Brain microvascular endothelial cell (primary cell): Measurements from ENCODE around the gene LRRC56.

Source experiments
- DNase-seq: peaks from one replicate; pipeline ENCODE4 v3.0.0-alpha.2; 2020
- H3K27ac ChIP-seq: fragments of 250-450 bp; sonication (Bioruptor Pico); 2 replicates; pipeline ENCODE4 v1.5.1; 2020; ENCODE audit warnings: mild to moderate bottlenecking, moderate library complexity
- H3K27me3 ChIP-seq: fragments of 250-450 bp; sonication (Bioruptor Pico); replicated peaks from 2 replicates; pipeline ENCODE4 v1.5.1; 2020; ENCODE audit warnings: mild to moderate bottlenecking
- H3K36me3 ChIP-seq: fragments of 250-450 bp; sonication (Bioruptor Pico); replicated peaks from 2 replicates; pipeline ENCODE4 v1.5.1; 2020; ENCODE audit warnings: mild to moderate bottlenecking
- H3K4me3 ChIP-seq: 2 replicates; pipeline ENCODE4 v1.5.1; 2011; ENCODE audit warnings: low read depth, mild to moderate bottlenecking, control low read depth, low read length, moderate library complexity
- CTCF ChIP-seq: IDR thresholded peaks from 2 replicates; pipeline ENCODE4 v1.5.1; 2011; ENCODE audit warnings: low read depth, mild to moderate bottlenecking, moderate library complexity, low read length, control low read depth, inconsistent platforms; ENCODE audit errors: missing control alignments
- in situ Hi-C: cut with HindIII; loops from 2 replicates; pipeline ENCODE4 v1.10.0; 2017; ENCODE audit warnings: low sequenced_read_pairs, low pct_ligation_motif_present

Gene LRRC56

GRCh38 chr11:578276-579035, 41.1 kb downstream of the LRRC56 start:
- TF ChIP-seq CTCF = no peak
- no peak overlapping the region for H3K27ac ChIP-seq
- peak overlapping the region; percentile 15 for H3K4me3 ChIP-seq

GRCh38 chr11:579830-580601, 42.7 kb downstream of the LRRC56 start:
- peaks cover 3% of the 10 kb centered on the region for H3K27me3 ChIP-seq
- peaks cover 21% of the 10 kb centered on the region for H3K36me3 ChIP-seq
- H3K27ac ChIP-seq = no peak overlapping the region
- in situ Hi-C loops = no loop called here
- no peak overlapping the region for H3K4me3 ChIP-seq
- peak; percentile 45 for DNase-seq
- no peak for TF ChIP-seq CTCF

More at GRCh38 chr11:578276-579035, 41.1 kb downstream of the LRRC56 start:
- Histone ChIP-seq H3K27me3 (peaks cover 8% of the 10 kb centered on the region), H3K36me3 (peaks cover 15% of the 10 kb centered on the region)
- in situ Hi-C loops = no loop called here
- DNase-seq = no peak

GRCh38 chr11:581342-581741, 44.0 kb downstream of the LRRC56 start:
- DNase-seq = no peak
- no peak for TF ChIP-seq CTCF
- in situ Hi-C loops = no loop called here
- H3K27ac ChIP-seq = no peak overlapping the region
- peaks cover 23% of the 10 kb centered on the region for H3K36me3 ChIP-seq
- H3K4me3 ChIP-seq = no peak overlapping the region
- H3K27me3 ChIP-seq = no peaks in the 10 kb centered on the region

GRCh38 chr11:581752-582151, 44.4 kb downstream of the LRRC56 start:
- Histone ChIP-seq H3K27ac (no peak overlapping the region), H3K27me3 (no peaks in the 10 kb centered on the region), H3K4me3 (no peak overlapping the region), H3K36me3 (peaks cover 27% of the 10 kb centered on the region)
- in situ Hi-C loops = no loop called here
- DNase-seq = no peak
- TF ChIP-seq CTCF = no peak

GRCh38 chr11:584287-584686, 47.0 kb downstream of the LRRC56 start:
- no peak for DNase-seq
- no peaks in the 10 kb centered on the region for H3K27me3 ChIP-seq
- in situ Hi-C loops = no loop called here
- H3K27ac ChIP-seq = no peak overlapping the region
- no peak for TF ChIP-seq CTCF
- peaks cover 41% of the 10 kb centered on the region for H3K36me3 ChIP-seq
- H3K4me3 ChIP-seq = no peak overlapping the region
